PC-3 (cell line): ENCODE measurements around the gene GALNT14. TPM values are rescaled to one million over a fixed set of nuclear protein-coding genes. Genes with fewer than 3 reads are reported as not detected.

ENCODE experiments used
- ATAC-seq: fragments of 200-7000 bp; cut with Tn5 transposase; 2 replicates; pipeline ENCODE4 v1.9.1; 2020; ENCODE audit warnings: mild to moderate bottlenecking, moderate library complexity
- BruUV-seq: library from RNA; stranded (reverse); fragments of 400-500 nt; replicated peaks from 2 replicates; lab custom pipeline; 2021; lab: Mats Ljungman, UMichigan
- CTCF ChIA-PET: fragments of 300-600 bp; sonication (Branson Sonifier 250); formaldehyde crosslinking; loops from one replicate; lab custom pipeline; 2022; ENCODE audit warnings: antibody characterized with exemption; lab: Charles Lee
- POLR2A ChIA-PET: fragments of 300-600 bp; sonication (Branson Sonifier 250); formaldehyde crosslinking; loops from one replicate; lab custom pipeline; 2022; ENCODE audit warnings: antibody characterized with exemption; ENCODE audit not compliant: unreplicated experiment; lab: Charles Lee
- DNase-seq: peaks from one replicate; pipeline ENCODE4 v3.0.0-alpha.2; 2015
- H2AFZ ChIP-seq: fragments of 300-600 bp; sonication (generic); 2 replicates; pipeline ENCODE4 v1.6.0; 2016; ENCODE audit warnings: antibody characterized with exemption, low read length
- H3F3A ChIP-seq: fragments of 300-600 bp; sonication (generic); one replicate; pipeline ENCODE4 v1.6.0; 2017; ENCODE audit warnings: antibody characterized with exemption, low read length, control low read depth, mild to moderate bottlenecking; ENCODE audit not compliant: unreplicated experiment
- H3K27ac ChIP-seq: fragments of 300-600 bp; sonication (generic); 2 replicates; pipeline ENCODE4 v1.5.1; 2016; ENCODE audit warnings: mild to moderate bottlenecking, low read length
- H3K27me3 ChIP-seq: fragments of 300-600 bp; sonication (generic); 2 replicates; pipeline ENCODE4 v1.6.1; 2016; ENCODE audit warnings: low read length, mixed read lengths
- H3K36me3 ChIP-seq: fragments of 300-600 bp; sonication (generic); 2 replicates; pipeline ENCODE4 v1.6.1; 2016; ENCODE audit warnings: low read depth, mixed run types, low read length, mixed read lengths
- H3K4me1 ChIP-seq: fragments of 300-600 bp; sonication (generic); 2 replicates; pipeline ENCODE4 v1.5.1; 2016; ENCODE audit warnings: low read length; ENCODE audit not compliant: insufficient read depth
- H3K4me2 ChIP-seq: fragments of 300-600 bp; sonication (generic); 2 replicates; pipeline ENCODE4 v1.6.0; 2016; ENCODE audit warnings: low read length
- H3K4me3 ChIP-seq: fragments of 300-600 bp; sonication (generic); 2 replicates; pipeline ENCODE4 v1.5.1; 2016; ENCODE audit warnings: mild to moderate bottlenecking, low read length, mixed read lengths
- H3K79me2 ChIP-seq: fragments of 300-600 bp; sonication (generic); 2 replicates; pipeline ENCODE4 v1.6.1; 2017; ENCODE audit warnings: low read length, mixed read lengths
- H3K9ac ChIP-seq: fragments of 300-600 bp; sonication (generic); 2 replicates; pipeline ENCODE4 v1.6.0; 2016; ENCODE audit warnings: mild to moderate bottlenecking, low read length
- H3K9me2 ChIP-seq: fragments of 300-600 bp; sonication (generic); replicated peaks from 2 replicates; pipeline ENCODE4 v1.6.1; 2016; ENCODE audit warnings: mixed run types, low read length, mixed read lengths
- H3K9me3 ChIP-seq: fragments of 300-600 bp; sonication (generic); 2 replicates; pipeline ENCODE4 v1.6.1; 2016; ENCODE audit warnings: low read length, mixed read lengths
- H4K20me1 ChIP-seq: fragments of 300-600 bp; sonication (generic); 2 replicates; pipeline ENCODE4 v1.6.1; 2016; ENCODE audit warnings: low read length, mixed read lengths
- EZH2 ChIP-seq: fragments of 300-600 bp; sonication (generic); IDR thresholded peaks from one replicate; pipeline ENCODE4 v1.6.1; 2017; ENCODE audit warnings: antibody characterized with exemption, mild to moderate bottlenecking, low read length; ENCODE audit not compliant: unreplicated experiment
- EZH2phosphoT487 ChIP-seq: fragments of 300-600 bp; sonication (generic); IDR thresholded peaks from 2 replicates; pipeline ENCODE4 v1.6.1; 2018; ENCODE audit warnings: mild to moderate bottlenecking, antibody characterized with exemption, low read length, borderline replicate concordance
- intact Hi-C: fragments of 100-400 bp; cut with micrococcal nuclease; formaldehyde crosslinking; loops from 2 replicates; pipeline ENCODE4 v1.9.0; 2023
- total RNA-seq: library from RNA; depleted of rRNA; stranded (reverse); fragments of >200 nt; gene quantifications from 2 replicates; pipeline ENCODE4 v1.2.3, GENCODE V29; 2014
- TF ChIP-seq, protein P1 (sequence below): fragments of 300-600 bp; sonication (generic); conservative IDR thresholded peaks from 2 replicates; pipeline ENCODE4 v1.5.1; 2017; ENCODE audit warnings: antibody characterized with exemption, low read depth, mild to moderate bottlenecking, low read length

GALNT14 gene
- total RNA-seq, 1 experiment from 2014 or later: 10.2 TPM

DNA sequence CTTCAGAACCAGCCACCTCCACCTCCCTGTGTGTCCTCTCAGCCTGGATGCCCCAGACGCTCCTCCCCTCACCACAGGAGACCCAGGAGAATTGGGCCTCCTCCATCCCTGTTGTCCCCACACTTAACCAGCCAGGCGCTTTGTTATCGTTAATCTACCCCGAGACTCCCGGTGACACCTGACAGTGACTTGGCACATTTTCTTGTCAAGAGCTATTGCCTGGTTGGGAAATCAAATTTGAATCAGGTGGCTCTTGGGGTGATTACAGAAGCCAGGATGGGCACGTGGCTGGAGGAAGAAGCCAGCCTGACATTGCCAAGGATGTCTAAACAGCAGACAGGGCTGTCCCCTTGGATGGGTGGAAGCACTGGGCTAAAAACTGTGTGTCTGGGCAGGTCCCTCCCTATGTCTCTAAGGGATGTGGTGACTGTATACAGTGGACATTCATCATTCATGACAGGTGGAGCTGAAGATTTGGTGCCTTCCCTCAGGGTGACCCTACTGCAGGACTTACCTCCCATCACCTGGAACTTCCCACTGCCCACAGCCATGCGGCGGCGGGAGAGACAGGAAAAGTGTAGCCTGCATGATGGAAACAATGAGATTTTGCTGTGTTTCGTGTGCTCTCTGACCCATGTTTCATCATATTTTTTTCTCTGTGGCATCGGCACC is 173.8 kb downstream of the GALNT14 start:
- no peak for ATAC-seq
- CTCF ChIA-PET: no interaction called here
- no peaks in the 10 kb centered on the region for H3F3A ChIP-seq

DNA sequence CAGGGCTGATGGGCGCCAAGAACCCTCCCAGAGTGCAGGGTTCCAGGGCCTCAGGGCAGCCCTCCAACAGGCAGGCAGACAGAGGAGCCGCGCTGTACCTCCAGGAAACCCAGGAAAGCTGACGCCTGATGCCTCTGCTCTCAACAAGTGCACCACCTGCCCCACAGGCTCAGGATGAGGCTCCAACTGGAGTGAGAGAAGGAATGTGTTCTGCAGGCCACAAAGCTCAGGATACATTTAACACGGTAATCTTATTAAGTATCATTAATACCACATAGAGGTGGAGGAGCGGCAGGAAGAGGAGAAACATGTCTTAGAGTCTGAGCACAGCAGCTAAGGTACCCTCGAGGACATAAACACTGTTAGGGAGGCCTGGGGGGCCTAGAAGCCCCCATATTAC is 175.1 kb downstream of the GALNT14 start:
- H3F3A ChIP-seq: no peaks in the 10 kb centered on the region
- H3K4me2 ChIP-seq: no peak overlapping the region
- intact Hi-C loops: no loop called here
- H3K9me2 ChIP-seq: no peaks in the 10 kb centered on the region
- H3K36me3 ChIP-seq: no peaks in the 10 kb centered on the region
- H3K9me3 ChIP-seq: no peaks in the 10 kb centered on the region
- no peaks in the 10 kb centered on the region for H4K20me1 ChIP-seq
- ATAC-seq: no peak
- ChIA-PET POLR2A (no interaction called here), CTCF (no interaction called here)
- H2AFZ ChIP-seq: no peak overlapping the region
- no peaks in the 10 kb centered on the region for H3K4me1 ChIP-seq
- H3K27me3 ChIP-seq: peaks cover 5% of the 10 kb centered on the region; the same call in 1 of the 2 replicates
- BruUV-seq: no TSS peak
- DNase-seq: no peak
- H3K4me3 ChIP-seq: no peak overlapping the region
- H3K9ac ChIP-seq: no peak overlapping the region
- no peak overlapping the region for H3K27ac ChIP-seq
- TF ChIP-seq EZH2 (no peak), EZH2phosphoT487 (no peak)
- TF ChIP-seq, protein P1, sequence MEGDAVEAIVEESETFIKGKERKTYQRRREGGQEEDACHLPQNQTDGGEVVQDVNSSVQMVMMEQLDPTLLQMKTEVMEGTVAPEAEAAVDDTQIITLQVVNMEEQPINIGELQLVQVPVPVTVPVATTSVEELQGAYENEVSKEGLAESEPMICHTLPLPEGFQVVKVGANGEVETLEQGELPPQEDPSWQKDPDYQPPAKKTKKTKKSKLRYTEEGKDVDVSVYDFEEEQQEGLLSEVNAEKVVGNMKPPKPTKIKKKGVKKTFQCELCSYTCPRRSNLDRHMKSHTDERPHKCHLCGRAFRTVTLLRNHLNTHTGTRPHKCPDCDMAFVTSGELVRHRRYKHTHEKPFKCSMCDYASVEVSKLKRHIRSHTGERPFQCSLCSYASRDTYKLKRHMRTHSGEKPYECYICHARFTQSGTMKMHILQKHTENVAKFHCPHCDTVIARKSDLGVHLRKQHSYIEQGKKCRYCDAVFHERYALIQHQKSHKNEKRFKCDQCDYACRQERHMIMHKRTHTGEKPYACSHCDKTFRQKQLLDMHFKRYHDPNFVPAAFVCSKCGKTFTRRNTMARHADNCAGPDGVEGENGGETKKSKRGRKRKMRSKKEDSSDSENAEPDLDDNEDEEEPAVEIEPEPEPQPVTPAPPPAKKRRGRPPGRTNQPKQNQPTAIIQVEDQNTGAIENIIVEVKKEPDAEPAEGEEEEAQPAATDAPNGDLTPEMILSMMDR: no peak
- H3K79me2 ChIP-seq: no peaks in the 10 kb centered on the region

More for the DNA sequence above, 173.8 kb downstream of the GALNT14 start:
- no peaks in the 10 kb centered on the region for H3K79me2 ChIP-seq
- no peak for DNase-seq
- TF ChIP-seq, protein P1: no peak
- no peaks in the 10 kb centered on the region for H3K9me3 ChIP-seq
- no peak overlapping the region for H3K4me3 ChIP-seq
- intact Hi-C loops: no loop called here
- POLR2A ChIA-PET: no interaction called here
- no peak overlapping the region for H3K9ac ChIP-seq
- H3K4me1 ChIP-seq: no peaks in the 10 kb centered on the region
- no TSS peak for BruUV-seq
- no peaks in the 10 kb centered on the region for H4K20me1 ChIP-seq
- peaks cover 4% of the 10 kb centered on the region; the same call in 1 of the 2 replicates for H3K27me3 ChIP-seq
- no peak overlapping the region for H3K27ac ChIP-seq
- H3K4me2 ChIP-seq: no peak overlapping the region
- H2AFZ ChIP-seq: no peak overlapping the region
- H3K36me3 ChIP-seq: no peaks in the 10 kb centered on the region
- H3K9me2 ChIP-seq: no peaks in the 10 kb centered on the region

DNA sequence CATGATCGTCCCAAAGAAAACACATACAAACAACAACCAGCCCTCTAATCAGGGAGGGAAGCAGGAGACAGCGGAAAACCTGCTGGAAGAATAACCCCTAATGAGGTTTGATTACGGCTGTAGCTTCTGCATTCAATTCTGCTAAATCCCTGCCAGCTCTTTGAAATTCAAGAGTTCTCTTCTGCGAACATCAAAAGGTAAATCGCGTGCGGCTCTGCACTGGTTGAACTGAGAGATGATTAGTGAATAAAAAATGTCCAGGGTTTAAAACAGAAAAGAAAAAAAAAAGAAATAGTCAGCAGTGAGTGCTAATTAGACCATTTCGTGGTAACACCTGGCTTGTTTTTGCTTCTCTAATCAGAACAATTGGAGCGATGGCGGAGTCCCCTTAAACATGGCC is 178.0 kb downstream of the GALNT14 start:
- POLR2A ChIA-PET: no interaction called here
- H3K27ac ChIP-seq: no peak overlapping the region
- ATAC-seq (no peak), DNase-seq (no peak)
- H3K9ac ChIP-seq: no peak overlapping the region
- no peaks in the 10 kb centered on the region for H3K79me2 ChIP-seq
- H2AFZ ChIP-seq: no peak overlapping the region
- intact Hi-C loops: no loop called here
- no peaks in the 10 kb centered on the region for H3F3A ChIP-seq
- H3K36me3 ChIP-seq: no peaks in the 10 kb centered on the region
- CTCF ChIA-PET: no interaction called here
- peaks cover 5% of the 10 kb centered on the region; the same call in 1 of the 2 replicates for H3K27me3 ChIP-seq
- no peak overlapping the region for H3K4me3 ChIP-seq
- no TSS peak for BruUV-seq
- no peak overlapping the region for H3K4me2 ChIP-seq
- no peak for TF ChIP-seq EZH2
- no peak for TF ChIP-seq EZH2phosphoT487
- TF ChIP-seq, protein P1: no peak
- no peaks in the 10 kb centered on the region for H3K9me3 ChIP-seq
- no peaks in the 10 kb centered on the region for H3K4me1 ChIP-seq
- H4K20me1 ChIP-seq: no peaks in the 10 kb centered on the region
- H3K9me2 ChIP-seq: no peaks in the 10 kb centered on the region
